Measurements from ENCODE around the gene CLEC1B. TPM values are rescaled to one million over a fixed set of nuclear protein-coding genes. Genes with fewer than 3 reads are reported as not detected.

CLEC1B gene
- total and polyA plus RNA-seq, 2 donors (not counting 3 experiments of a cell fraction or from before 2014, with no cell fraction given), result not detected

- POLR2A ChIA-PET, result no interaction called here
- intact Hi-C loops (cut with micrococcal nuclease), result no loop called here
- Histone ChIP-seq H3K27me3 (ENCODE audit: control insufficient read depth in 2 of 2, insufficient read depth in 2 of 2, low read length in 2 of 2) (peaks cover 2 to 5% of the 10 kb centered on the region in 2 experiments), H4K20me1 (replicated peaks; ENCODE audit: control insufficient read depth, extremely low read depth, insufficient read depth, low read length) (no peaks in the 10 kb centered on the region), H3K4me2 (ENCODE audit: insufficient read depth, low read length) (no peak overlapping the region), H3K4me1 (ENCODE audit: control insufficient read depth, extremely low read depth, insufficient read depth, low read length) (no peaks in the 10 kb centered on the region), H3K9ac (replicated peaks; ENCODE audit: extremely low read depth, insufficient read depth, low read length) (no peak overlapping the region), H3K4me3 (replicated peaks in 1 of 3; ENCODE audit: insufficient read depth in 1 of 3, low read depth in 1 of 3, low read length in 3 of 3) (no peak overlapping the region), H3K79me2 (ENCODE audit: control insufficient read depth, insufficient read depth, low read length) (no peaks in the 10 kb centered on the region), H3K9me1 (replicated peaks; ENCODE audit: control insufficient read depth, extremely low read depth, insufficient read depth, low read length) (no peaks in the 10 kb centered on the region), H2AFZ (ENCODE audit: low read depth, low read length) (no peak overlapping the region), H3K36me3 (ENCODE audit: control insufficient read depth in 2 of 2, extremely low read depth in 1 of 2, insufficient read depth in 2 of 2, low read length in 2 of 2) (no peaks in the 10 kb centered on the region), H3K9me3 (replicated peaks; ENCODE audit: control insufficient read depth, insufficient read depth, low read length) (no peaks in the 10 kb centered on the region), H3K27ac (ENCODE audit: insufficient read depth, low read depth, low read length) (no peak overlapping the region)
- BruUV-seq (replicated peaks), result no TSS peak
- CTCF ChIA-PET, result interaction anchor here (0.9 to 1.8 kb wide), 3 partner anchors 9 to 193 kb away, joined by 3 to 4 read pairs (median 3); no protein-coding TSS in a partner anchor
- dilution Hi-C loops (cut with MboI; ENCODE audit: extremely low pct_ligation_motif_present, low sequenced_read_pairs), result no loop called here
- TF ChIP-seq GATA2 (IDR thresholded peaks at IDR 0.05; ENCODE audit: insufficient read depth, insufficient read length, low read depth, low read length), result no peak
- no peak for TF ChIP-seq CTCF (IDR thresholded peaks at IDR 0.05; ENCODE audit: extremely low read depth in 1 of 2, insufficient read depth in 1 of 2, low read depth in 1 of 2, low read length in 2 of 2)
- TF ChIP-seq POLR2A (IDR thresholded peaks at IDR 0.05; ENCODE audit: low read depth, low read length), result no peak
- TF ChIP-seq POLR2AphosphoS5 (IDR thresholded peaks at IDR 0.05; ENCODE audit: insufficient read depth, low read depth, low read length), result no peak
- TF ChIP-seq FOS (IDR thresholded peaks at IDR 0.05; ENCODE audit: borderline replicate concordance, insufficient read depth, low read length), result no peak
- no peak for TF ChIP-seq JUN (IDR thresholded peaks at IDR 0.05; ENCODE audit: borderline replicate concordance, insufficient read depth, insufficient read length, low read depth)
- no peak for TF ChIP-seq EZH2 (IDR thresholded peaks at IDR 0.05; ENCODE audit: borderline replicate concordance, low read depth, low read length, severe bottlenecking)
- TF ChIP-seq, protein P1, sequence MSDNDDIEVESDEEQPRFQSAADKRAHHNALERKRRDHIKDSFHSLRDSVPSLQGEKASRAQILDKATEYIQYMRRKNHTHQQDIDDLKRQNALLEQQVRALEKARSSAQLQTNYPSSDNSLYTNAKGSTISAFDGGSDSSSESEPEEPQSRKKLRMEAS (IDR thresholded peaks at IDR 0.05; ENCODE audit: insufficient read depth, insufficient read length), result no peak
- TF ChIP-seq MYC (IDR thresholded peaks at IDR 0.05; ENCODE audit: low read depth, low read length), result no peak
- DNase-seq (ENCODE audit: low read depth, low spot score) (no peak), FAIRE-seq (no peak)
These were observed 29.2 kb downstream of the CLEC1B start for GRCh38 chr12:9969673-9970072.
